ENCODE data around the gene DCBLD1. TPM values are rescaled to one million over a fixed set of nuclear protein-coding genes. Genes with fewer than 3 reads are reported as not detected.

The DCBLD1 gene
- total and polyA plus RNA-seq, 2 of the 13 experiments (the other 11 are each of a cell fraction or from before 2014, with no cell fraction given) = 23.2 to 41.5 TPM

DNA sequence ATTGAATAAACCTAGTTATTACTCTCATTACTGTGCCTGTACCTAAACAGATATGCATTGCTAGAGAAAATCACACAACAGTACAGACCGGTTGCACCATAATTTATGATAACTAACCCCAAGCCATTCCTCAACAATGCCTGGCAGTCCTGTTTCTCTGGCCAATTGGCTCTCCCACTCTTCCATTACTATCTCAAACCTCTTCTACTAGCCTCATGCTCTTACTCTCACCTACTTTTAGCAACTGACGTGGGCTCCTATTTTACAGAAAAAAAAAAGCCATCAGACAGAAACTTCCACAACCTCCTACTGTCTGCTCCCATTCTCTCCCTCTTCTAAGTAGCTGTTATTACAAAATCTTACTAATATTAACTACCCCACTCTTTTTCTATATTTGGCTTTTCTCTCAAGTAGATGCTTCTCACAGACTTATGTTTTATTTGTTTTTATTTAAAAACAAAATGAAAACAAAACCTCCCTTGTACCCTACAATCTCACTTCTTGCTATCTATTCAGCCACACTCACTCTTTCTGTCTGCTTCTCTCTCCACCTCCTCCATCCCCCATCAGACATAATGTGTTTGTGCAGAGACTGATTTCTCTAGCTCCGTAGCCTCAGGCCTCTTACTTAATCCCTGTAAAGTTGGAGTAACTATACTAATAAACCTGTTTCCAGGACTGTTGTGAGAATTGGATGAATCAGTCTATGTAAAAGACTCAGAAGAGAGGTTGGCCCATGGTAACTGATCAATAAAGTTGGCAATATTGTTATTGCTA, 110.7 kb downstream of the DCBLD1 start:
- in situ Hi-C loops (cut with HindIII; ENCODE audit: extremely low pct_ligation_motif_present, low pct_unique_long_range_greater_than_20kb) (no loop called here), intact Hi-C loops (cut with micrococcal nuclease; ENCODE audit: unreplicated experiment) (no loop called here)
- no peak for TF ChIP-seq GTF3A (CRISPR knock-in tag; conservative IDR thresholded peaks at IDR 0.05)
- TF ChIP-seq MLLT10 (CRISPR knock-in tag; IDR thresholded peaks at IDR 0.05) = no peak
- TF ChIP-seq ZNF143 (CRISPR knock-in tag; IDR thresholded peaks at IDR 0.05) = no peak
- TF ChIP-seq, protein P1, sequence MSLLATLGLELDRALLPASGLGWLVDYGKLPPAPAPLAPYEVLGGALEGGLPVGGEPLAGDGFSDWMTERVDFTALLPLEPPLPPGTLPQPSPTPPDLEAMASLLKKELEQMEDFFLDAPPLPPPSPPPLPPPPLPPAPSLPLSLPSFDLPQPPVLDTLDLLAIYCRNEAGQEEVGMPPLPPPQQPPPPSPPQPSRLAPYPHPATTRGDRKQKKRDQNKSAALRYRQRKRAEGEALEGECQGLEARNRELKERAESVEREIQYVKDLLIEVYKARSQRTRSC (CRISPR knock-in tag; IDR thresholded peaks at IDR 0.05; ENCODE audit: low read depth) = no peak
- no peak for TF ChIP-seq ZNF747 (CRISPR knock-in tag; IDR thresholded peaks at IDR 0.05; ENCODE audit: borderline replicate concordance)
- TF ChIP-seq ZNF737 (CRISPR knock-in tag; IDR thresholded peaks at IDR 0.05; ENCODE audit: borderline replicate concordance) = no peak
- no peak for TF ChIP-seq CC2D1A (CRISPR knock-in tag; IDR thresholded peaks at IDR 0.05)
- no peak for TF ChIP-seq ZNF230 (CRISPR knock-in tag; IDR thresholded peaks at IDR 0.05)
- TF ChIP-seq, protein P2, sequence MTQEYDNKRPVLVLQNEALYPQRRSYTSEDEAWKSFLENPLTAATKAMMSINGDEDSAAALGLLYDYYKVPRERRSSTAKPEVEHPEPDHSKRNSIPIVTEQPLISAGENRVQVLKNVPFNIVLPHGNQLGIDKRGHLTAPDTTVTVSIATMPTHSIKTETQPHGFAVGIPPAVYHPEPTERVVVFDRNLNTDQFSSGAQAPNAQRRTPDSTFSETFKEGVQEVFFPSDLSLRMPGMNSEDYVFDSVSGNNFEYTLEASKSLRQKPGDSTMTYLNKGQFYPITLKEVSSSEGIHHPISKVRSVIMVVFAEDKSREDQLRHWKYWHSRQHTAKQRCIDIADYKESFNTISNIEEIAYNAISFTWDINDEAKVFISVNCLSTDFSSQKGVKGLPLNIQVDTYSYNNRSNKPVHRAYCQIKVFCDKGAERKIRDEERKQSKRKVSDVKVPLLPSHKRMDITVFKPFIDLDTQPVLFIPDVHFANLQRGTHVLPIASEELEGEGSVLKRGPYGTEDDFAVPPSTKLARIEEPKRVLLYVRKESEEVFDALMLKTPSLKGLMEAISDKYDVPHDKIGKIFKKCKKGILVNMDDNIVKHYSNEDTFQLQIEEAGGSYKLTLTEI (CRISPR knock-in tag; conservative IDR thresholded peaks at IDR 0.05) = no peak
- TF ChIP-seq ZNF816 (CRISPR knock-in tag; IDR thresholded peaks at IDR 0.05; ENCODE audit: borderline replicate concordance) = no peak
- no peak for TF ChIP-seq MBD4 (IDR thresholded peaks at IDR 0.05; ENCODE audit: borderline replicate concordance, low read length)
- no peak for TF ChIP-seq HNRNPLL (IDR thresholded peaks at IDR 0.05; ENCODE audit: low read depth, low read length, poor library complexity, severe bottlenecking)
- TF ChIP-seq SOX13 (IDR thresholded peaks at IDR 0.05) = no peak
- no peak for TF ChIP-seq SOX13 (CRISPR knock-in tag; conservative IDR thresholded peaks at IDR 0.05 in 1 of 2, IDR thresholded peaks at IDR 0.05 in 1 of 2)
- TF ChIP-seq, protein P3, sequence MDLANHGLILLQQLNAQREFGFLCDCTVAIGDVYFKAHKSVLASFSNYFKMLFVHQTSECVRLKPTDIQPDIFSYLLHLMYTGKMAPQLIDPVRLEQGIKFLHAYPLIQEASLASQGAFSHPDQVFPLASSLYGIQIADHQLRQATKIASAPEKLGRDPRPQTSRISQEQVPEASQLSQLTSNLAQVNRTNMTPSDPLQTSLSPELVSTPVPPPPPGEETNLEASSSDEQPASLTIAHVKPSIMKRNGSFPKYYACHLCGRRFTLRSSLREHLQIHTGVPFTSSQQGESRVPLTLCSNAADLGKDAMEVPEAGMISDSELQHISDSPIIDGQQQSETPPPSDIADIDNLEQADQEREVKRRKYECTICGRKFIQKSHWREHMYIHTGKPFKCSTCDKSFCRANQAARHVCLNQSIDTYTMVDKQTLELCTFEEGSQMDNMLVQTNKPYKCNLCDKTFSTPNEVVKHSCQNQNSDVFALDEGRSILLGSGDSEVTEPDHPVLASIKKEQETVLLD (CRISPR knock-in tag; IDR thresholded peaks at IDR 0.05; ENCODE audit: low read depth) = no peak
- CTCF ChIA-PET (ENCODE audit: low intra/inter-chr PET ratio, low total read pairs) = no interaction called here
- WGBS (ENCODE audit: low lambda C conversion rate) = 93% methylated on average over 3 of the region's 3 CpGs
- Histone ChIP-seq H3K4me3 (replicated peaks in 1 of 3; ENCODE audit: insufficient read depth in 1 of 3, low read depth in 2 of 3, low read length in 3 of 3) (no peak overlapping the region), H4K20me1 (ENCODE audit: insufficient read depth, low read length) (no peaks in the 10 kb centered on the region), H3K4me1 (ENCODE audit: insufficient read depth, low read length) (no peaks in the 10 kb centered on the region), H3K4me2 (ENCODE audit: low read depth, low read length) (no peak overlapping the region), H3K9ac (ENCODE audit: insufficient read depth, low read depth, low read length) (no peak overlapping the region), H3K36me3 (replicated peaks in 1 of 2; ENCODE audit: control insufficient read depth in 1 of 2, insufficient read depth in 2 of 2, low read length in 2 of 2) (peaks cover 9 to 31% of the 10 kb centered on the region in 2 experiments; a peak in 3 of 5 replicates), H3K27me3 (ENCODE audit: control insufficient read depth in 1 of 2, insufficient read depth in 2 of 2, low read length in 2 of 2) (no peaks in the 10 kb centered on the region), H3K9me3 (ENCODE audit: low read length) (peaks cover 9% of the 10 kb centered on the region), H2AFZ (ENCODE audit: low read length) (no peak overlapping the region), H3K79me2 (ENCODE audit: insufficient read depth, low read length) (peaks cover 44% of the 10 kb centered on the region), H3K27ac (ENCODE audit: extremely low read length, insufficient read depth, low read length) (no peak overlapping the region)
- ATAC-seq (no peak), DNase-seq (ENCODE audit: low spot score) (no peak), FAIRE-seq (no peak)
- POLR2A ChIA-PET = interaction anchor here (0.9 kb wide), 1 partner anchor 9 kb away, joined by 3 read pairs; the partner anchor contains the start of gene GOPC
- BruUV-seq (replicated peaks) = no TSS peak
